ENCODE results near the gene PDZD2.

GRCh38 chr5:31884896-31885295 lies 246.0 kb downstream of the PDZD2 start:
- TF ChIP-seq CTCF (IDR thresholded peaks at IDR 0.05; ENCODE audit: extremely low read depth in 1 of 2, insufficient read depth in 1 of 2, low read depth in 1 of 2, low read length in 2 of 2) (no peak), POLR2A (IDR thresholded peaks at IDR 0.05; ENCODE audit: low read depth, low read length) (no peak), POLR2AphosphoS5 (IDR thresholded peaks at IDR 0.05; ENCODE audit: insufficient read depth, low read depth, low read length) (no peak), EZH2 (IDR thresholded peaks at IDR 0.05; ENCODE audit: borderline replicate concordance, low read depth, low read length, severe bottlenecking) (no peak), MAX (IDR thresholded peaks at IDR 0.05; ENCODE audit: insufficient read depth, insufficient read length) (no peak), MYC (IDR thresholded peaks at IDR 0.05; ENCODE audit: low read depth, low read length) (no peak), JUN (IDR thresholded peaks at IDR 0.05; ENCODE audit: borderline replicate concordance, insufficient read depth, insufficient read length, low read depth) (no peak), FOS (IDR thresholded peaks at IDR 0.05; ENCODE audit: borderline replicate concordance, insufficient read depth, low read length) (no peak)

All from endothelial cell of umbilical vein (primary cell).